ENCODE measurements around the gene ULK2.
"Not testable (repeated sequence)": the region's sequence is repeated elsewhere in the genome, so short reads cannot be mapped to it uniquely, and the experiment has no call there.

Gene ULK2

GRCh38 chr17:19867329-19868078, at the start of gene ULK2:
Gene ULK2, minus strand, starts transcription at chr17:19867936. Its CDS starts 519 bp downstream, at chr17:19867417.
- peak; percentile 84 for DNase-seq (ENCODE audit: low spot score)

GRCh38 chr17:19915245-19915978, 47.7 kb upstream of the ULK2 start:
- DNase-seq (ENCODE audit: low spot score) = no peak

DNA sequence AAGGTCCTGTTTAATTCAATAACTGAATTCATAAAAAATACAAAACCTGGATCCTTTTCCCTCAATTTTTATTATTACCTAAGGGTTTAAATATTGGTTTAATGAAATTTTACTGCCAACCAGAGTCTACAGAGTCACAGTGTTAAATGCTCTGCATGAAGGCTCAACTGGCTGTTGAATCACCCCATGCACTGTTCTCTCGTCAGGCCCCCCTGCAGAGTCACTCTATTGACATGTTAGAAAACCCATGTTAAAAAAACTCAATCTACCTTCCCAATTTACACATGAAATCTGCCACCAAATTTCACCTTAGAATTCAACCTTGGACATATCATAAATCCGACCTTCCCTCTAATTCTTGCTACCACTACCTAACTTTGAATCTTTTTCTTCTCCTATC, 43.3 kb upstream of the ULK2 start:
- DNase-seq (ENCODE audit: low spot score) = peak; percentile 29

- DNase-seq (ENCODE audit: low spot score) = no peak
Observed at GRCh38 chr17:19909139-19909538, 41.4 kb upstream of the ULK2 start.

DNA sequence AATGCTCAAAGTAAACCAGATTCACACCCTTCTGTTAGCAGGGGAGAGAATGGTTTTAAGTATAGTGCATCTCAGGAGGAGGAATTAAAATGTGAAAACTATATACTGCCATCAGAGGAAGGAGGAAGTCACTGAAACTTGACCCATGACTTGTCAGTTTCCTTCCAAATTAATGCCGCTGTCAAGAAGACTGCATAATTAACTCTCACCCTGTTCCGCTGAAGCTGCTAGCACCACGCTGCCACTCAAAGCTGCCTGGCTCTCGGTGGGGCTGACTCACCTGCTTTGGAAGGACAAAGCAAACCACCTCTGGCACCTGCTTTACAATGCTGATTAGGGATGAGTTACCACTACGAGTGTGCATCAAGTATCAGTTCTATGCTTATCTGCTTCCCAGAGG, 37.8 kb upstream of the ULK2 start:
- no peak for DNase-seq (ENCODE audit: low spot score)

DNA sequence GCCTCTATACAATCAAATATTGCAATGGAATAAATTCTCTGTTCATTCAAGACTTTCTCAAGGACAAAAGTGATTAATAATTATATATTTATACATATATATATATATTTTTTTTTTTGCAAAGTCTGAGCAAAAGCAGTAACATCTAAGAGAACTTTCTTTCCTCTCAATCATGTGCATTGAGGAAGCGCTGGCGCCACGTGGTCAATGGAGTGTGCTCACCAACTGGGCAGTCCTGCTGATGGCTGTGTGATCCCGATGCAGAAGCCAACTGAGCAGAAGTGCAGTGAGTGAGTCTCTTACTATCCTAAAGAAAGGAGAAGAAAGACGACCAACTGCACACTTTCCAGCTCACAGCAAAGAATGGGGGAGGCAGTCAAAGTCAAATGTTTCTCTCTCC, 37.2 kb upstream of the ULK2 start:
- no peak for DNase-seq (ENCODE audit: low spot score)

DNA sequence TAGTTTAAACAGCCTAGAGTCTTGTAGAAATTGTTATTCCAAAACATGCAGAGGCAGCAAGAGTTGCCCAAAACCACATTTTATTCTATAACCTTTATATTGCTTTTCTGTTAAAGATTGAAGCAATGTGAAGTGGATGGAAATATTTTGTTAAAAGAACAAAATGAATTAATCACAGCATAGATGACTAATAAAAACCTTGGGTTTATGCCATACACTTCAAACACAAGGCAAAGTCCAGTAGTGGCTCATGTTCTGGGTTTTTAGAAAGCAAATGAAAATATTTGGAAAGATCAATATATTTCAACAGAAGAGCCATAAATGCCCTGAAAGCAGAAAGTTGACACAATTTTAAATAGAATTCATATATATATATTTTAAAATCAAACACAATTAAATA, 36.7 kb upstream of the ULK2 start:
- no peak for DNase-seq (ENCODE audit: low spot score)

GRCh38 chr17:19900809-19901208, 33.1 kb upstream of the ULK2 start:
- DNase-seq (ENCODE audit: low spot score) = no peak

DNA sequence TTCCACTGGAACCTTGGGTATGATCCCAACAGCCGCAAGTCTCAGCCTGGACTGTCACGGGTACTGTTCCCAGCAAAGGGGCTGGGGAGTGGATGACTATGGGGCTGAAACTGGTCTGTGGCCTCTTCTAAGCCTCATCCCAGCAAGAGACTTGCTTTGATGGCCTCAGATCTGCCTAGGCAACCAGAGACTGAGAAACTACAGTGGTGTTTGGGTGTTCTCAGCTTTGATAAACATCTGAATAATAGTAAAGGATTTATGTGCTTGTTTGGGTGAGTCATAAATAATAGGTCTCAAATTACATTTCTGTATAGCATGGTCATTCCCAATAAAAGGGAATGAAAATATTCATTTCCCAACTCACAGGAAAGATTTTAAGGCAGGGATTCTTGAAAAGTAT, 30.2 kb upstream of the ULK2 start:
- no peak for DNase-seq (ENCODE audit: low spot score)

DNA sequence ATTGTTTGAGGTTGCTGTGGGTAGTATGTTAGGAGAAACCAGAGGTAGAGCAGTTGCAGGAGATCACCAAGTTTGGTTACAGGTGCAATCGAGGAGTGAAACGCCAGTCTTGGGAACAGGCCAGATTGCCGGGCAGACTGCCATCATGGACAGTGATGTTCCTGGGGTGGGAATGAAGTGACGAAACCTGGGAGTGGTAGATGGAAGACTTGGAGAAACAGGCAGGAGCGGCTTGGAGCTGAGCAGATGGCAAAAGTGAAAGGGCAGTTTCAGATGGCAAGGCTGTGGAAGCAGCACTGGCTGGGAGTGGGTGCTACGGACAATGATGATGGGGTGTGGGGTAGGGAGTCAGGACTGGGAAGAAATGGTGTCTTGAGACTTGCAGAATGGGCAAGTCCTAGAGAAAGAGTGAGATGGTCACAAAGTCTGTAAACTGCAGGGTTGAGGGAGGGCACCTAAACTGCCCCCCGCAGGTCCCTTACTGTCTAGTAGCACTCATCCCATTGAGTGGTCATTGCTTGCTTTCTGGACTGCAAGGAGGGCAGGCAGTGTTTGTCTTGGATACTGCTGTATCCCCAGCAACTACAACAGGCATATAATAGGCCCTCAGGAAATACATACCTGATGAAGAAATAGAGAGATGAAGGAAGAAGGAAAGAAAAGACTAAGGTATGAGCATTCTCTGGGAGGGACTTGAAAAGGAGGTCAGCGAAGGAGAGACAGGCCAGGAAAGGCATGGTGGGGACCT, 29.5 kb upstream of the ULK2 start:
- no peak for DNase-seq (ENCODE audit: low spot score)

DNA sequence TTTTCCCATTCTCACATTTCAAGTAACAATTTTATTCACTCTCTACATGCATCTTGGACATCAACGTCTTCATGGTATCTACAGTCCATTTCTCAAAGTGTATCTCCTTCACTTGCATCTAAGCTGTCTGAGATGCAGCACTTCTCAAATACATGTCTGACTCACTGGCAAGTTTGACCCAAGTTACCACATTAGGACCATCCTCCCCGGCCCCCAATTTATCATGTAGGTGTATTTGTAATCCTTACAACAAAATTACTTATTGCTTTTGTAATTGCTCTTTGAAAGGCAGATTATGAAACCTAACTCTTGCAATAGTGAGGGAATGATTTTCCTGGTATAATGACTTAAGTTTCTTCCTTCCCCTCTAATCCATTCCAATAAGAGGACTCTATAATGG, 28.9 kb upstream of the ULK2 start:
- DNase-seq (ENCODE audit: low spot score) = no peak

GRCh38 chr17:19890554-19890953, 22.8 kb upstream of the ULK2 start:
- not testable (repeated sequence) for DNase-seq (ENCODE audit: low spot score)

DNA sequence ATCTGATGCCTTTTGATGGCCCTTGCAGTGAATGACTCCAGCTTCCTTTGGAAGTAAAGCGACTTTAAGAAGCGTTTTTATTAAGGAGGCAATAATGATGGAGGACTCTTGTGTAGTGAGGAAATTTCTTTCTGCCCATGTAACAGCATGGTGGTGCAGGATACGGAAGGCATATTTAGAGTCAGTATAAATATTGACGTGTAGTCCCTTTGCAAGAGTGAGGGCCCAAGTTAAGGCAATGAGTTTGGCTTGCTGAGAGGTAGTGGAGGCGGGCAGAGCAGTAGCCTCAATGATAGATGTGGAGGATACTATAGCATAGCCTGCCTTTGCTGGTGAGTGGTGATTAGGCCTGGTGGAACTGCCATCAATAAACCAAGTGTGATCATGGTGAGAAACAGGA, 22.3 kb upstream of the ULK2 start:
- not testable (repeated sequence) for DNase-seq (ENCODE audit: low spot score)

- DNase-seq (ENCODE audit: low spot score) = no peak
Observed at GRCh38 chr17:19886116-19886515, 18.4 kb upstream of the ULK2 start.

- DNase-seq (ENCODE audit: low spot score) = no peak
Observed at GRCh38 chr17:19883537-19884215, 15.9 kb upstream of the ULK2 start.

DNA sequence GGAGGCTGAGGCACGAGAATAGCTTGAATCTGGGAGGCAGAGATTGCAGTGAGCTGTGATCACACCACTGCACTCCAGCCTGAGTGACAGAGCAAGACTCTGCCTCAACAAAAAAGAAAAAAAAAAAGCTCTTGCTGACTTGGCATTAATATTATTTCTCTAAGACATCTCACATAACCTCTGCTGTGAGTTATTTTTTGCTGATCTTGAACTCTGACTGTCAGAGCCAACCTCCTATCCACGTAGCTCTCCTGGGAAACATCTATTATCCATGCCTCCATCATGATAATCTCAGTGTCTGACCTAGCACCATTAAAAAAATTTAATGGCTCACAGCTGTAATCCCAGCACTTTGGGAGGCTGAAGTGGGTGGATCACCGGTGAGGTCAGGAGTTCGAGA, 12.7 kb upstream of the ULK2 start:
- DNase-seq (ENCODE audit: low spot score) = no peak

GRCh38 chr17:19877364-19877945, 9.7 kb upstream of the ULK2 start:
- DNase-seq (ENCODE audit: low spot score) = no peak

GRCh38 chr17:19876529-19877161, 8.9 kb upstream of the ULK2 start:
- DNase-seq (ENCODE audit: low spot score) = no peak

- no peak for DNase-seq (ENCODE audit: low spot score)
Observed at GRCh38 chr17:19874256-19874655, 6.5 kb upstream of the ULK2 start.

GRCh38 chr17:19873346-19873745, 5.6 kb upstream of the ULK2 start:
- no peak for DNase-seq (ENCODE audit: low spot score)

GRCh38 chr17:19868079-19868395, 301 bp upstream of the ULK2 start:
- no peak for DNase-seq (ENCODE audit: low spot score)

DNA sequence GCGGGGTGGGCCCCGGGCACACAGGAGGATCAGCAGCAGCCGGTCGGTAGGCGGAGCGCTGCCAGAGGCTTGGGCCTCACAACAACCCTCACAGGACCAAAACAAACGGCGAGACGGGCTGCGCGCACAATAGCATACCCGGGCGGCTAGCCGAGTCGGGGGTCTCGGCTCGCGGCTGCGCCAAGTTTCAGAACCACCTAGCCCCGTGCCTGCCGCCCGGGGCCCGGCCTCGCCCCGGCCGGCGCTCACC, 732 bp downstream of the ULK2 start:
- DNase-seq (ENCODE audit: low spot score) = peak; percentile 86

Measured in iPS-NIHi11 (cell line).